Neural cell (in vitro differentiated cells): ENCODE data around the gene MDM2.

Experiments
- EP300 ChIP-seq: fragments of 450-650 bp; conservative IDR thresholded peaks from 2 replicates; pipeline ENCODE4 v1.6.1; 2014; ENCODE audit warnings: antibody characterized with exemption, mild to moderate bottlenecking, moderate library complexity; ENCODE audit not compliant: poor library complexity, severe bottlenecking
- EZH2 ChIP-seq: fragments of 200-600, 300-800 bp; shearing (Covaris generic), sonication (generic); IDR thresholded peaks from 2 replicates; pipeline ENCODE4 v1.6.1; 2014; ENCODE audit warnings: antibody characterized with exemption, low read length, borderline replicate concordance, mild to moderate bottlenecking; ENCODE audit not compliant: insufficient read depth, poor library complexity, severe bottlenecking
- MXI1 ChIP-seq: fragments of 450-650 bp; conservative IDR thresholded peaks from 2 replicates; pipeline ENCODE4 v1.6.1; 2014; ENCODE audit warnings: antibody characterized with exemption, mild to moderate bottlenecking; ENCODE audit not compliant: poor library complexity, severe bottlenecking
- POLR2AphosphoS5 ChIP-seq: IDR thresholded peaks from 2 replicates; pipeline ENCODE4 v1.6.1; 2012
- RAD21 ChIP-seq: fragments of 450-650 bp; conservative IDR thresholded peaks from 2 replicates; pipeline ENCODE4 v1.6.1; 2014; ENCODE audit warnings: antibody characterized with exemption, mild to moderate bottlenecking, moderate library complexity
- TF ChIP-seq, protein P1 (sequence below): fragments of 450-650 bp; IDR thresholded peaks from 2 replicates; pipeline ENCODE4 v1.5.1; 2014; ENCODE audit warnings: antibody characterized with exemption, mild to moderate bottlenecking, moderate library complexity; ENCODE audit not compliant: poor library complexity, severe bottlenecking
- TF ChIP-seq, protein P2 (sequence below): IDR thresholded peaks from 2 replicates; pipeline ENCODE4 v1.6.1; 2012; ENCODE audit warnings: borderline replicate concordance

DNA sequence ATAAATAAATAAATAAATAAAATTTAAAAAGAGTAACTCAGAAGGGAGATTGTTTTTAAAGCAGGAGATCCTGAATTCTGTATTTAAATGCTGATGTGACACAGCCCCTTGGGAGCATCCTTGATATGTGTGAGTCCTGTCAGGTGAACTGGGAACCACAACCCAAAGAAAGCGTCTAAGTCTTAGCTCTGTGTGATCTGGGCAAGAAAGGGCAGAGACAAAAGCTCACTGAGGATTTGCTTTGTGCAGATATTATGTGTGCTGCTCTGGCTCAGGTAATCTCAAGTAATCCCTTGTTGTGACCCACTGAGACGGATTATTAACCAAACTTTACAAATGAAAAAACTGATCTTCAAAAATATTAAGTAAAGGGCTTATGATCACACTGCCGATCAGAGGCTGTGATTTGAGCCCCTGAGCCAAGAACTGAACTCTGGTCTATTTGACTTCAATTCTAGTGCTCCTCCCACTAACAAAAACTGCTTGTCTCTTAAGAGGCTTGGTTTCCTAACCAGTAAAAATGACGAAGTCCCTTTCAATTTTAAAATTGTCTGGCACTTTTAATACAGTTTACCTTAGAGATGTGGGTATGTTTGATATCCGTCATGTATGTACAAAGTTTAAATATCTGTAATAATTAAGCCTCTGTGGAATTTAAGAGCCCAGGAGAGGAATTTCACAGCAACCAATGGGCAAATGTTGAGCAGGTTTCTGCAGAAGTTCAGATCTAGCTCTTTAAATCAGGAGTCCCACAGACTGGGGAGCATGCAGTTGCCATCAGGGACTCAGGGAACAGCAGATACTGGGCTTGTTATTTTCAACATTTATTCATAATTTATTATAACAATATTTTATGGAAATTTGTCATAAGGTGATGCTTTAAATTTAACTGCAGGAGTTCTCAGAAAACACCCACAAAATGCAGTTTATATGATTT lies 78.9 kb downstream of the MDM2 start:
- TF ChIP-seq EZH2 (no peak), POLR2AphosphoS5 (no peak), EP300 (no peak), RAD21 (no peak), MXI1 (no peak)
- TF ChIP-seq, protein P1, sequence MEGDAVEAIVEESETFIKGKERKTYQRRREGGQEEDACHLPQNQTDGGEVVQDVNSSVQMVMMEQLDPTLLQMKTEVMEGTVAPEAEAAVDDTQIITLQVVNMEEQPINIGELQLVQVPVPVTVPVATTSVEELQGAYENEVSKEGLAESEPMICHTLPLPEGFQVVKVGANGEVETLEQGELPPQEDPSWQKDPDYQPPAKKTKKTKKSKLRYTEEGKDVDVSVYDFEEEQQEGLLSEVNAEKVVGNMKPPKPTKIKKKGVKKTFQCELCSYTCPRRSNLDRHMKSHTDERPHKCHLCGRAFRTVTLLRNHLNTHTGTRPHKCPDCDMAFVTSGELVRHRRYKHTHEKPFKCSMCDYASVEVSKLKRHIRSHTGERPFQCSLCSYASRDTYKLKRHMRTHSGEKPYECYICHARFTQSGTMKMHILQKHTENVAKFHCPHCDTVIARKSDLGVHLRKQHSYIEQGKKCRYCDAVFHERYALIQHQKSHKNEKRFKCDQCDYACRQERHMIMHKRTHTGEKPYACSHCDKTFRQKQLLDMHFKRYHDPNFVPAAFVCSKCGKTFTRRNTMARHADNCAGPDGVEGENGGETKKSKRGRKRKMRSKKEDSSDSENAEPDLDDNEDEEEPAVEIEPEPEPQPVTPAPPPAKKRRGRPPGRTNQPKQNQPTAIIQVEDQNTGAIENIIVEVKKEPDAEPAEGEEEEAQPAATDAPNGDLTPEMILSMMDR = no peak
- TF ChIP-seq, protein P2, sequence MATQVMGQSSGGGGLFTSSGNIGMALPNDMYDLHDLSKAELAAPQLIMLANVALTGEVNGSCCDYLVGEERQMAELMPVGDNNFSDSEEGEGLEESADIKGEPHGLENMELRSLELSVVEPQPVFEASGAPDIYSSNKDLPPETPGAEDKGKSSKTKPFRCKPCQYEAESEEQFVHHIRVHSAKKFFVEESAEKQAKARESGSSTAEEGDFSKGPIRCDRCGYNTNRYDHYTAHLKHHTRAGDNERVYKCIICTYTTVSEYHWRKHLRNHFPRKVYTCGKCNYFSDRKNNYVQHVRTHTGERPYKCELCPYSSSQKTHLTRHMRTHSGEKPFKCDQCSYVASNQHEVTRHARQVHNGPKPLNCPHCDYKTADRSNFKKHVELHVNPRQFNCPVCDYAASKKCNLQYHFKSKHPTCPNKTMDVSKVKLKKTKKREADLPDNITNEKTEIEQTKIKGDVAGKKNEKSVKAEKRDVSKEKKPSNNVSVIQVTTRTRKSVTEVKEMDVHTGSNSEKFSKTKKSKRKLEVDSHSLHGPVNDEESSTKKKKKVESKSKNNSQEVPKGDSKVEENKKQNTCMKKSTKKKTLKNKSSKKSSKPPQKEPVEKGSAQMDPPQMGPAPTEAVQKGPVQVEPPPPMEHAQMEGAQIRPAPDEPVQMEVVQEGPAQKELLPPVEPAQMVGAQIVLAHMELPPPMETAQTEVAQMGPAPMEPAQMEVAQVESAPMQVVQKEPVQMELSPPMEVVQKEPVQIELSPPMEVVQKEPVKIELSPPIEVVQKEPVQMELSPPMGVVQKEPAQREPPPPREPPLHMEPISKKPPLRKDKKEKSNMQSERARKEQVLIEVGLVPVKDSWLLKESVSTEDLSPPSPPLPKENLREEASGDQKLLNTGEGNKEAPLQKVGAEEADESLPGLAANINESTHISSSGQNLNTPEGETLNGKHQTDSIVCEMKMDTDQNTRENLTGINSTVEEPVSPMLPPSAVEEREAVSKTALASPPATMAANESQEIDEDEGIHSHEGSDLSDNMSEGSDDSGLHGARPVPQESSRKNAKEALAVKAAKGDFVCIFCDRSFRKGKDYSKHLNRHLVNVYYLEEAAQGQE = no peak
